H4 (cell line): ENCODE results near the gene SBK3. TPM values are rescaled to one million over a fixed set of nuclear protein-coding genes. Genes with fewer than 3 reads are reported as not detected.
"Not testable (repeated sequence)": the region's sequence is repeated elsewhere in the genome, so short reads cannot be mapped to it uniquely, and the experiment has no call there.

Experiments
- DNase-seq: peaks from one replicate; pipeline ENCODE4 v3.0.0-alpha.2; 2015; ENCODE audit warnings: low spot score
- total RNA-seq: library from RNA; depleted of rRNA; stranded (reverse); fragments of >200 nt; shearing (Covaris generic); gene quantifications from 2 replicates; pipeline ENCODE4 v1.2.3, GENCODE V29; 2014

Gene SBK3
- total RNA-seq, 1 experiment from 2014 or later: not detected

GRCh38 chr19:55519451-55520311 is 25.7 kb downstream of the SBK3 start:
- DNase-seq: peak; percentile 67

- peak; percentile 95 for DNase-seq
Observed at GRCh38 chr19:55516878-55517620, 28.3 kb downstream of the SBK3 start.

- DNase-seq: no peak
Observed at GRCh38 chr19:55508120-55508519, 37.2 kb downstream of the SBK3 start.

- DNase-seq: no peak
Observed at GRCh38 chr19:55504981-55505380, 40.4 kb downstream of the SBK3 start.

- DNase-seq: no peak
Observed at GRCh38 chr19:55504252-55504603, 41.1 kb downstream of the SBK3 start.

GRCh38 chr19:55503502-55504251 is 41.7 kb downstream of the SBK3 start:
- peak; percentile 96 for DNase-seq

- no peak for DNase-seq
Observed at GRCh38 chr19:55503157-55503501, 42.2 kb downstream of the SBK3 start.

GRCh38 chr19:55502197-55502952 is 43.0 kb downstream of the SBK3 start:
- DNase-seq: no peak

GRCh38 chr19:55500368-55500952 is 44.9 kb downstream of the SBK3 start:
- DNase-seq: no peak

GRCh38 chr19:55498246-55498840 is 47.0 kb downstream of the SBK3 start:
- no peak for DNase-seq

GRCh38 chr19:55497763-55498162 is 47.6 kb downstream of the SBK3 start:
- DNase-seq: no peak

GRCh38 chr19:55496820-55497219 is 48.5 kb downstream of the SBK3 start:
- DNase-seq: not testable (repeated sequence)

- DNase-seq: no peak
Observed at GRCh38 chr19:55495646-55496349, 49.5 kb downstream of the SBK3 start.

GRCh38 chr19:55494172-55494761 is 51.1 kb downstream of the SBK3 start:
- DNase-seq: no peak

GRCh38 chr19:55493645-55494171 is 51.6 kb downstream of the SBK3 start:
- no peak for DNase-seq

- DNase-seq: no peak
Observed at GRCh38 chr19:55493052-55493644, 52.2 kb downstream of the SBK3 start.

- no peak for DNase-seq
Observed at GRCh38 chr19:55492362-55492944, 52.9 kb downstream of the SBK3 start.

GRCh38 chr19:55491546-55492360 is 53.6 kb downstream of the SBK3 start:
- DNase-seq: no peak
